SKM-1 treated with dmso at 0.1 percent for 144 hours (cell line): Measurements from ENCODE around the gene ARMC2.
A peak's percentile ranks its signal among the peaks of the same experiment; 100 is the strongest.

Experiments
- DNase-seq: peaks from one replicate; lab custom pipeline; 2025; ENCODE audit not compliant: unreplicated experiment; lab: John Stamatoyannopoulos, UW

Gene ARMC2

DNA sequence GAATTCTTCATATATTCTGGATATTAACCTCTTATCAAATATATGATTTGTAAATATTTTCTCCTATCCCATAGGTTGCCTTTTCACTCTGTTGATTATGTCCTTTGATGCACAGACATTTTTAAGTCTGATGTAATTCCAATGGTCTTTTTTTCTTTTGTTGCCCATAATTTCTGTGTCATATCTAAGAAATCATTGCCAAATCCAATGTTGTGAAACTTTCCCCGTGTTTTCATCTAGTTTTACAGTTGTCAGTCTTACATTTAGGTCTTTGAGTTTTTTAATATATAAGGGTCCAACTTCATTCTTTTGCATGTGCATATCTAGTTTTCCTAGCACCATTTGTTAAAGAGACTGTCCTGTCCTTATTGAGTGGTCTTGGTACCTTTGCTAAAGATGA lies 134.9 kb downstream of the ARMC2 start:
- DNase-seq: no peak

DNA sequence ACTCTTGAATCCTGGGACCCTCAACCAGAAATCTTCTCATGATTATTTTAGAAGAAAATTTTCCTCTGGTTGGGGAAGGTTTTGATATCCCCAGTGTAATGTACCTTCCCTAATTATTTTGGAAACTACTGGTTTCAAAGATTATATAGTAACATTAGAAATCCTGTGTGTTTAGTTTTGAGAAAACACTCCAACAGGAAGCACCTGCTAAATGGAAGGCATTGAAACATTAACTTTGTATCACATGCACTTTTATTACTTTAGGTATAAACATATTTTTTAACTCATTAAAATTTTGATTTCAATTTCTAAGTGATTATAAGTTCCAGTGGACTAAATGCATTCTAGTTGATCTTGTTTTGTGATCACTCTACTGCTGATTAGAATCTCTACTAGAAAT lies 137.1 kb downstream of the ARMC2 start:
- no peak for DNase-seq

DNA sequence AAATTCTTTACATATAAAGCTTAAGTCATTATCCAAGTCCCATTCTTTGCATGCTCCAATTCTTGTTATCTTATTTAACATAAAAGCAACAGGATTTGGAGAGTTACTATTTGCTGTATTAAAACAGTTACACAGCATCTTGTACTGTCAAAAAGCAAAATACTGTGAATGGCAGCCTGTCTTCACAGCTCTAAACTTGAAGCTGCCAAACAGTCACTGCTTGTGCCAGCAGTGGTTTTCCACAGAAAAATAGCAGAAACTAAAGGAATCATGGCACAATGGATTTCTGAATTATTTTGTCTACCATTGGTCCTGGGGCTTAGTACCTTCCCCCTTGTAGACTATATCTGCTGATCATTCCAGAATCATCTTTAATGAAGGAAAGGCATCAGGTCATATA lies 138.9 kb downstream of the ARMC2 start:
- DNase-seq: no peak

DNA sequence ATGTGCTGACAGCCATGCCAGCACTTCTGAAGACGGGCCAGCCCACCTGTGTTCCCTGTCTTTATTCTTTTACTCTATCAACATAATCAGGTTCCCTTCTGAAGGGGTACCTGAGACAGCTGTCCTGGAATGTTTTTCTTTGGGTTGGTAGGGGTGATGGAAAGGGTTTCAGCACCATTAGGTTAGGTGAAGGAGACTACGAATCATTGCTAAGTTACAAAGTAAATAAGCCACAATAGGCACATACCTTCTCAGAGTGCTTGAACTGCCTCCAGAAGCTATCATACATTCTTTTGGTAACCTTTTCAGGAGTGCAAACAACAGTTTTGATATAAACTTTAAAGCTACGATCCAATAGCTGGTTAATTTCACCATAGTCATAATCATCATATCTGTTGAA lies 140.1 kb downstream of the ARMC2 start:
- DNase-seq: no peak

DNA sequence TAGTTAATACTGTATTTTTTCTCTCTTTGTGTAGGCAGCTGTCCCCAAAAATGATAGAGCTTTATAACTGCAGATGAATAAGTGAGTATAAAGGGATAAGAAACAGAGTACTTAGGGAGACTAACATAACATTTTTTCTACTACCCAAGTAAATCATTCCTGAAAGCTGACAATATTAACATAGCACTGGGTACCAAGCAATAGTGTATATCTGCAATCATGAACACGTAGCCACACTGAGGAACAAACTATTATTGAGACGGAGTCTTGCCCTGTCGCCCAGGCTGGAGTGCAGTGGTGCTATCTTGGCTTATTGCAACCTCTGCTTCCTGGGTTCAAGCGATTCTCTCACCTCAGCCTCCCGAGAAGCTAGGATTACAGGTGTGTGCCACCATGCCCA lies 140.5 kb downstream of the ARMC2 start:
- DNase-seq: no peak

DNA sequence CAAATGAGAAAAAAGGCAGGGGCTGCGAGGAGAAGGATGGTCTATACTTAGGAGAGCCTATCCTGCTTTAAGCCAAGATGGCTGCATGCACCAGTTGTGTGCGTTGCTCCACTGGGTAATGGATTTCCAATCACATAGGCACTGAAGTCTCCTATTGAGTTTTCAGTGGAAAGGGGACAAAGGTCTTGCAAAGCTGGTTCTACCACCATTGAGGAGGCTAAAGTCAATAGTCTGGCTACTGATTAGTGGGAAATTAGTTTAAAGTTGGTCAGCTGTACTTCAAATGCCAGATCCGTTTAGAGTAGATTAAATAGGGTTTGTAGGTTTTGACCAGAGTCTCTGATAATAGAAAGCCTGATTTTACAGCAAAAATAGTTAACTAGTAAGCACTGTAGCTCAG lies 141.5 kb downstream of the ARMC2 start:
- no peak for DNase-seq

DNA sequence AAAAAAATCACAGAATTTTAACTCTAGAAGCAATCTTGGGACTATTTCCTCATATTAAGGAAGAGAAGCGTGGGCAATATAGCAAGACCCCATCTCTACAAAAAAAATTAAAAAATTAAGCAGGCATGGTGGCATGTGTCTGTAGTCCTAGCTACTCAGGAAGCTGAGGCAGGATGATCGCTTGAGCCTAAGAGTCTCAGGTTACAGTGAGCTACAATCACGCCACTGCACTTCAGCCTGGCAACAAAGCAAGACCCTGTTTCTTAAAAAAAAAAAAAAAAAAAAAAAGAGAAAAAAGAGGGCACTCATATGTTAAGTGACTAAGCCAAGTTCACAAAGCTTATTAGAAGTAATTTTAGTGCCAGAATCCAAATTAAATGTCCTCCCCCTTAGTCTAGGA lies 145.7 kb downstream of the ARMC2 start:
- DNase-seq: no peak

DNA sequence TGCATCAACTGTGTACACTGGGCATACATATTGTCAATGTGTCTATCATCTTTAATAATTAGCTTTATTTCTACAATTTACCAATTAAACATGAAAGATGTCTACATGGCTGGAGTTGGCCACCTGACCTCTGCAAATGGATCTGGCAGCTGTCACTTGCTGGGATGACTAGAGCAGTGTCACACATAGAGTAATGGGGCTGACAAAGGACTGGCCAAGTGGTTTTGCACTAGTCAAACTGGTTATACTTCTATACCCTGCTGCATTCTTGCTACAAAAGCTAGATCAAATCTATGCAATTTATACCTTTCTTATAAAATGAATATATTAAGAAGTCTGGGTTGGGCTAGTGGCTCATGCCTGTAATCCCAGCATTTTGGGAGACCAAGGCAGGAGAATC lies 147.1 kb downstream of the ARMC2 start:
- DNase-seq: no peak

DNA sequence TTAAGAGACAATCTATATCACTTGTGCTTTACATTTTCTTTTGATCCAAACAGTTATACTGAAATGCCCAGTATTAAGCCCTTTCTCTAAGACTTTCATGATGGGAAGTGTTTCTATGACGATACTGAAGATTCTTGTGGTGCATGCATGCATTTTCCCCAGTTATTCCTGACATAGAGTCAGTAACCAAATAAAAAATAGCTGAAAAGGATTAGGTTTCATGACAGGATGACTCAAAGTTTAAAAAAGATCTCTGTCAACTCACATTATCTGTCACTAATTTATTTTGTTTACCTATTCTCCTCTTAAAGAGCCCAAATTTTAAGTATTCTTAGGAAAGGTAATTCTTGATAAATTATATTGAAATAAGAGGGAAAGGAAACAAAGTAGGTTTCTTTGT lies 148.0 kb downstream of the ARMC2 start:
- no peak for DNase-seq

DNA sequence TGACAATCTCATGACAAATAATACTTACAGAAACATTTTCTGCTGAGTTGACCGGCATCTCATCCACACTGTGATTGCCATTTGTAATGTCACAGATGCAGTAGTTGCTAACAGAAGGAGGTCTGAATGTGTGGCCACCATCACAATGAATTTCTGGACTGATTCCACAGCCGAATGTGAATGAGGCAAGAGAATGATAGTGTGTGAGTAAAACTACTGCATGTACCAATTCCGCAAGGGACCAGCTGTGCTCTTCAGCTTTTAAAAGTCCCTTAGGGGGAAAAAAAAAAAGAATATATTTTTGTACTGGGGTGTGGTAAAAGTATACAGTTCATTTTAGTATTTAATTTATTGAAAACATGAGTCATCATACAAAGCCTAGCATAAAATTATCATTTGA lies 150.3 kb downstream of the ARMC2 start:
- no peak for DNase-seq

DNA sequence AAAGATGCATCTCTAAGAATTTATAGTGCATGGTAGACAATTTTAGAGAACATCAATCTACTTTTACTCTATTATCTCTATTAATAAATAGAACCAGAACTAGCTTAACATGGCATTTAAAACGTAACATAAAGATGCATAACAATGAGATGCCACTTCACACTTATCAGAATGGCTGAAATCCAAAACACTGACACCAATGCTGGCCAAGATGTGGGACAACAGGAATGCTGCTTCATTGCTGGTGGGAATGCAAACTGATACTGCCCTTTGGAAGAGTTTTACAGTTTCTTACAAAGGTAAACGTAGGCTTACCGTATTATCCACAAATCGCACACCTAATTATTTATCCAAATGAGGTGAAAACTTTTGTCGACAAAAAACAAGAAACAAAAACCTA lies 151.2 kb downstream of the ARMC2 start:
- DNase-seq: no peak

DNA sequence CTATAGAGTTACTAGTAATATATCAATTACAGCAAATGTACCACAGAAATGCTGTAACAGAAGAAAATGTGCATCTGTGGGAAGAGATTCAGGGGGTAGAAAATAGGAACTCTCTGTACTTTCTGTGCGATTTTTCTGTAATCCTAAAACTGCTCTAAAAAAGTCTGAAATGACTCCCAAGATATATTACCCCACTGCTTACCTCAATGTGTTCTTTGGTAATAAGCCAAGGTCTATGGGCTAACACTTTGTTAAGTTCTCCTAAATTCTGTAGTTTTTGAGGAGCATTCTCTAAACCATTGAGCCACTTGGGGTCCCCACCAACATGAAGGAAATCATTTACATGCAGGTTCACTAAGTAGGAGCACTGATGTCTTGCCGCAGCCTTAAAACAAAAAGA lies 152.1 kb downstream of the ARMC2 start:
- DNase-seq: no peak

DNA sequence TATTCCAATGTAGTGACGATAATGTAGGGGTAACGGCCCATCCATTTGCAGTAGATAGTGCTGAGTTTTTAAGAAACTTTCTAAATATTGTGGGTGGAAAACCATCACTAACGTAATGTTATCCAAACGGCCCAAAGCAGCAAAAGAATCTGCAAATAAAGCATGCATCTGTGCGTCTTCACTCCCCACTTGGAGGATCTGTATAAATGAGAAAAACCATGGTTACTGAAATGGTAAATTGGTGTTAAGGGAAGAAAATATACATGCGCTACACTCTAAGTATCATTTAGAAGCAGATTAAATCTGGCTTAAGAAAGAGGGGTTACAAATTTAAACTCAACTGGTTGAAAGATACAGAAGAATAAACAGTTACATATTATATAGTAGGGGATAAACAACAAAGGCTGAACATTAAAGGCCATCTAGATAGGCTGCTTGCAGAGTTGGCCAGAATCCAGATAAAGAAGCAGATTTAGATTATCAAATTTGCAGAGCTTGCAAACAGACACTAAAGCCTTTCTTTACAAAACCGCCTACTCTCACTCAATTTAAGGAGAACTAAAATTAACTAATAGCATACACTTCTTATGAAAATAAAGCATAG lies 153.2 kb downstream of the ARMC2 start:
- DNase-seq: no peak

DNA sequence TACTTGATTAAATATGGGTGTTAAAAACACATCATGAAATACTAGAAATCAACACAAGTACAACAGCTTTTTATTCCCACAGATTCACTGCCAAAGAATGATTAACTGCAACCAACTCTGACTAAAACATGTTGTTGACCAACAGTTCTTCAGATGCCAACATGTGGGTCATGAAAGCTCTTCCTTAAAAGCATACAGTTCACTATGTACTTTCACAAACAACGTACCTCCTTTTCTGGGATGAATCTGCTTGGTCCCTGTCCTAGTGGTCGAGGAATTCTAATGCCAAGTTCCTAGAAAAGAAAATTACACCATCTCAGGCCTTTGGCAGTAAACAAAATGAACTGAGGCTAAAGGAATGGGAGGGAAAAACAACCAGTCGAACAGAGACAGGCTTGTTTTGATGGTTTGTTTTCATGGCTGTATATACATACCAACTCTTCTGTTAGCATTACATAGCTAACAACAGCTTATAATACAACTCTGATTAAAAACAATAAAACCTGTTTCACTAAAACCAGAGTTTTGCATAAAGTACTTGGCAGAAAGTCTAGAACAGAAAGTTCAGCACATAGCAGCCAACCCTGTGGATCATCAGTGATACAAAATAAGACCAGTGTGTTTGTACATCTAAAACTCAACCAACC lies 154.0 kb downstream of the ARMC2 start:
- DNase-seq: no peak

DNA sequence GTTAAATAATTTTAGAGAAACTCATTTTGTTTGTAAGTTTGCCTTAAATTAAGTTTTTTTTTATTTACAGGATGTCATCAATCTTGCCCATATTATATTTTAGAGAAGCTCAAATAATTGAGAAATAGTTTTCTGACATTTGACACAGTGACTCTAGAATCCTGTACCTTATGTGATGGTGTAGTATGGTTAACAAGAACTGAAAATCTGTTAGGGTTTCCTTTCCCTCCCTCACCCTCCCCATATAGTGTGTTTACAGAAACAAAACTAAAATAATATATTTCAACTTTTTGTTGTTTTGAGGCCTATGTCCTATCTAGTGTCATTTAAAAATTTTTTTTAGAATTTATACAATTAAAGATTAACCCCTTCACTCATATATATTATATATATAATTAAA lies 154.7 kb downstream of the ARMC2 start:
- DNase-seq: no peak

DNA sequence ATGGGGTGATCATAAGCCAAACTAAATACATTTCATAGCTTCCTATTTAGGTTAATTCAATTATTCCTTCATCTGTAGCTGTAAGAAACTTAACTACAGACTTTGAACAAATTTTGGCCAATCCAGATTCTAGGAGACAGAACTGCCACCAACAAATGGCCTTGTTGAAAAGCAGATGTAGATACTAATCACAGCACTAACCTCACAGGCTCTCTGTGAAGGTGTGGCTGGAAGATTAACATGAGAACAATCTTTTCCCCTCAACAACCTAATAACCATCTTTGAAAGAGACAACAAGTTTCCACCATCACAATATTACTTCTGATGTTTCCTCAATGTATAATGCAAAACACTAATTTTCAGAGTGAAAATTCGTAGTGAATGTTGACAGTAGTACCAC lies 158.6 kb downstream of the ARMC2 start:
- no peak for DNase-seq

DNA sequence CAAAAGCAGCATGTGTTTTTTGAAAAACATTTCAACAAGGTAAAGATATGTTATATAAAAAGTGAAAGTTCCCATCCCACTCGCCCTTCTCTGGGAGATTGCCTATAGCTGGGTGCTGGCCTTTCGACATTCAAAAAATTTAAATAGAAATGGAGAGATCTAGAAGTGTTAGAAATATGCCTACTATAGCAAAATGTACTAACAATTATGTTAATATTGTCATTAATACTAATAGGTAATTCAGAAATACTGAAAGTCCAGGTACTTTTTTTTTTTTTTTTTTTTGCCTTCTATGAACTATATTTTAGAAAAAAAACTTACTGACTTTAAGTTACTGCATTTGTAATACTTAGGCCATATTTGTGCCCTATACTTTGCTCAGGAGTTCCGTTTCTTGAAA lies 159.3 kb downstream of the ARMC2 start:
- DNase-seq: no peak

DNA sequence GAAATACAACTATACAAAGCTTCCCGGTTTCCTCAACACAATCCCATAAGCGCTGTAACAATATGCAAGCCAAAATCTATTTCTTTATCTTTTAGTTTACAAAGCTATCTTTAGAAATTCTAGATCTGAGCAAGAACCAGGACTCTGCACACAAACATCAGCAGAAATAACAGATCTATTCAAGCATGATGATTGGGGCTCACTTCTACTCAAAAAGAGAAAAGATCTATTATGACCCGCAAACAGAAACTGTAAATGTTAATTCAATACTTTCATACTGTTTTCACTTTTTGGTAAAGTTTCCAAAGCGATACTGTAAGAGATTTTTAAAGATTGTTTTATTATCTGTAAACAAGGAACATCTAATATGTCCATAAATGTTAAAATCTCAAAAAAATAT lies 159.8 kb downstream of the ARMC2 start:
- DNase-seq: no peak

DNA sequence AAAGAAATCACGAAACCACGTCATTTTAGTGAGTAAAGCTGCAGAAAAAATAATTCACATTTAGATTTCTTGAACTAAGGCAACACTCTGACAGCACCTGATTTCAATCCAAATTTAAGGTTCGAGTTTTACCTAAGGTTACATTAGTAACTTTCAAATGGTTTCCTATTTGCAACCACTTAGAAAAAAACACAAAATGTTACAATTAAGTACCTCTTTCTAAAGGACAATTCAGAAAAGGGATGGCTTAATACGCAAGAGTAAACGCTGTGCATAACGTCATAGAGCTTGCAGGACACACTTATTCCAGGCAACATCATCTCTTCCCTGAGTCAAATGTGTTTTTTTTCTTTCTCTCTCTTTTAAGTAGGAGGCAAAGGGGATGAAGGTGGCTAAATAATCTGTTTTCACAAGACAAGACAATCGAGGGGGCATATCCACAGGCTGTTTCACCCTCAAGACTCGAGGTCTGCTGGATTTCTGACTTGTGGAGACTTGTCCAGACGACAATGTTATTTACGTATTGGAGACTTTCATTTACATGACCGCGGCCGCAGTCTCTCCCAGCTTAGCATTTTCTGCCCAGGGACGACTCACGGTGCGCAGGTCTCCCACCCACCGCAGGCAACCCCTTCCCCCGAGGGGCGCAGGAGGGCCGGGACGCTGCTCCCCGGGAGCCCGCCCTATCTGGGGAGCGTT lies 160.5 kb downstream of the ARMC2 start:
- peak; percentile 35 for DNase-seq

DNA sequence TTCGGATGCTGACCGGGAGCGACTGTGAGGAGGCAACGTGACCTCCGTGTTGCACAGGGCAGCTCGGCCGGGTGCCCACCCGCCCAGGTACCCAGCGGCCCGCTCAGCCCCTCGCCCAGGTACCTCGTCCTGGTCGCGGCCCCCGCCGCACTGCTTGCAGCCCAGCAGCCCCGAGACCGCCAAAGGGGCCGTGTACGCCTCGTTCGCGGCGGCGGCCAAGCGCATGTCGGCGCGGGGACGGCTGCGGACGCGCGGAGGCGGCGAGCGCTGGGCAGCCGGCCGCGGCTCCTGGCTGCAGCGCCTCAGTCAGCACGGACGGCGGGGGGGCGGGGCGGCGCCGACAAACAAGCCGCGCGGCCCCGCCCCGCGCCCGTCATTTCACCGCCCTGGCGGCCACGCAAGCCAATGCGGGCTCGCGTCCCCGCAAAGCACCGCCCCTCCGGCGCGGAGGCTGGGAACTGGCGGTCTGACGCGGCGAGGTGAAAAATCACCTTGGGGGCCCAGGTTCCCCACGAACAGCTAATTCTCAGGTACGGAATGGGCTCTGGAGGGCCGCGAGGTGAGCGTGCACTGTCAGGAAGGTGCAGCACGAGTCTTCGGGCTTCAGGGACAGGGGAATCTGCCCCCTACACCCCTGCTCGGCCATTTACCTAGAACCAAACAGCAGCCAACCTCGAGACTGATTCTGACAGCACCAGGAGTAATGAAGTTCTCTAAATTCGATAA lies 161.2 kb downstream of the ARMC2 start:
- DNase-seq: peak; percentile 66

DNA sequence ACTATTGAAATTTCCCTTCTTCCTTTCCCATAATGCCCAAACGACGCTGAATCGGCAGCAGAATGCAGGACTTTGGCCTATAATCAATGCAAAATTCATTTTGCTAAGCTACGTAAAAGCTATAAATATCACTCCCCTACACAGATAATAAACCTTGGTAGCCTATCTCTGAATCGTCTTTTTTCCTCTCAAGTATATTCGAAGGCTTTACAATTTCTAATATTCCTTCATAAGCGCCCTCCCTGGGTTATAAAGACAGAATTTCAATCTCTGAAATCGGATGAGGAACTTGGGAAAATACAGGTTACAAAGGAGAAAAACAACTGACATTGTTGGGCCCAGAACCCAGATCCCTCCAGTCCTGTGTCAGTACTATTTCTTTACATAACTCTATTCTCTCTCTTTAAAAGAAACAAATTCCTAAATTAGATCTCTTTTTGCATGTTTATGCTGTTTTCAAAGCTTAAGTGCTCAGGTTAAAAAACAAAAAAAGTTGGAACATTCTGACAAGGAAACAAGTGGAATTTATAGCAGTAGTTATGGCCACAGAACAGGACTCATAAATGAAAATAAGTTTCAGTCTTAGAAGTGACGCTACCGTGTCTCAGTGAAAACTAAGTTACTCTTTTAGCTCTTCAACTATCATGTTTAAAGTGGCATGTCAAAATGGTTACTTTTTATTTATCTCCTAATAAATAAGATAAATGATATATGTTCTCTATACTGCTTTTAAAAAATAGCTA lies 161.9 kb downstream of the ARMC2 start:
- no peak for DNase-seq
